Uterus (tissue), 2 donors: ENCODE measurements around the gene SIVA1.

ENCODE experiments used
- CTCF ChIP-seq, 4 experiments: fragments of 200-600 bp in 2 of 4; fragments of 450-650 bp in 2 of 4; sonication (generic) in 2 of 4; IDR thresholded peaks; one replicate each; pipeline ENCODE4 v1.5.1; 2016 to 2019; ENCODE audit warnings: antibody characterized with exemption in 4 of 4, mild to moderate bottlenecking in 2 of 4, moderate library complexity in 1 of 4
- POLR2A ChIP-seq, 2 donors: fragments of 450-650 bp; IDR thresholded peaks; one replicate each; pipeline ENCODE4 v1.6.1; 2016; ENCODE audit warnings: antibody characterized with exemption in 2 of 2, mild to moderate bottlenecking in 1 of 2, moderate library complexity in 1 of 2

- TF ChIP-seq CTCF (IDR thresholded peaks at IDR 0.05), result no peak
- TF ChIP-seq POLR2A (IDR thresholded peaks at IDR 0.05), result no peak
Measured at GRCh38 chr14:104802394-104803184, 49.6 kb downstream of the SIVA1 start.
